NCI-H446 (cell line): ENCODE measurements around the gene MGLL.
"Not testable (repeated sequence)": the region's sequence is repeated elsewhere in the genome, so short reads cannot be mapped to it uniquely, and the experiment has no call there.

Experiments used
- DNase-seq, 2 experiments: peaks; one replicate each; lab custom pipeline; 2025; lab: John Stamatoyannopoulos, UW

The MGLL gene

DNA sequence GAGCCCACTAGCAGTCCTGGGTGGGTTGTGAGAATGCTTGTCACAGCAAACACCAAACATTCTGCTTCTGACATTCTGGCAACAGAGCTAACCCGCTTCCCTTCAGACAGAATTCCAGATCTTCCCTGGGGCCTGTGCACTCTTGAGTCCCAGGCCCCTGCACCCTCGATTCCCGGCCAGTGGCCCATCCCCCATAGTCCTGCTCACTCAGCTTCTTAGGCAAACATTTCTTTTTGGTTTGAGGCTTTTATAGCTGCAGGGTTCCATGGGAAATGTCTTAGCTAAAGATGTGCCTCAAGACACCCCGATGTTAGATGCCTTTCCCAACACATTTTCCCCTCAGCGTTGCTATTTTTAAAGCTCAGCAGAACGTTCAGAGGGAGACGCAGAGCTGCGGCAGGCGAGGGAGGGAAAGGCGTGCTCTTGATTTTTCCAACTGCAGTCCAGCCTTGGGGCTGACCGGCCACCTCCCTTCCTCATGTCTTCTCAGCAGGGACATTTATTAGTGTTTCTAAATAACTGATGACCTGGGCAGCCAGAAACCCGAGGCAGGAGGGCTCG is 114.4 kb downstream of the MGLL start:
- no peak for DNase-seq

DNA sequence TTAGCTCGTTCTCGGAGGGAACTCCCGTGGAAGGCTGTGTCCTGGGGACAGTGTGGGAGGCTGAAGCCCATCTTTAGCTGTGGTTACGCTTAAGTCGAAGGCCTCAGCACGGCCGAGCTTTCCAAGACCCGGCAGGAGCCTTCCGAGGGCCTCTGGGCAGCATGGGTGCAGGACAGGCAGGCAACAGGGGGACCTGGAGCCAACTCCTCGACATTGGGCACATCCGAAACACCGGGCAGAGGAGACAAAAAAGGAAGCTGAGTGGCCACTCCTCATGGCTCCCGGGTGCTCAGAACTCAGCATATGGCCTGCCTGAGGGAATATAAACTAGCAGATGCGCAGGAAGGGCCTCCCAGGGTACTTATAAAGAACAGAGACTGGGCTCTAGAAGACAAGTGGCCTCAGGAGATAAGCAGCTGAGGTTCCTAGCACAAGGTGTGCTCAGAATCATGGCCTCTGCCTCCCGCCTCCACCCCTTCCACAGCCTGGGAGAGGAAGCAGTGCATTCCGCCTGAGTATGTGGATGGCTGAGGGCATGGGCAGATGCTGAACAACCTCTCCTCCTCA is 115.4 kb downstream of the MGLL start:
- DNase-seq: peak in 1 of 2 experiments; percentile 42

DNA sequence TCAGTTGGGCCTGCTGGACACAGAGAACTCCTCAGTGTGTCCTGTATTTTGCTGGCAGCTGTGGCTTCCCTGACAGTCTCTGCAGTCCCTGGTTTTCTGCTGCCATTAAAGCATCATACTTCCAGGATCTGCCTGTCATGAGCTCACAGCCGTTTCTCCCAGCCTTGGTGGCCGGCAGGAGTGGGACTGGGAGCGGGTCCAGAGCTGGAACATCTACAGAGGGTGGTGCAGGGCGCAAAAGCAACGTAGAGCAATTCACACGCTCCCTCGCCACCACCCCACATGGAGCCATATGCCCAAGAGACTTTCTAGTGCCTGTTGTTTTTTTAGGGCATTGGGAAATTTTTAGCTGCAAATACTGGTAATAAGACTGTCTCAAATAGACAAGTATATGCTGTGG is 116.0 kb downstream of the MGLL start:
- DNase-seq: no peak

DNA sequence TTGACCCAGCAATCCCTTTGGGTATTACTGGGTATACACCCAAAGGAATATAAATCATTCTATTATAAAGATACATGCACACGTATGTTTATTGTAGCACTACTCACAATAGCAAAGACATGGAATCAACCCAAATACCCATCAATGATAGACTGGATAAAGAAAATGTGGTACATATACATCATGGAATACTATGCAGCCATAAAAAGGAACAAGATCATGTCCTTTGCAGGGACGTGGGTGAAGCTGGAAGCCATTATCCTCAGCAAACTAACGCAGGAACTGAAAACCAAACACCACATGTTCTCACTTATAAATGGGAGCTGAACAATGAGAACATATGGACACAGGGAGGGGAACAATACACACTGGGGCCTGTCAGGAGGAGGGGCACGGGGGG is 117.5 kb downstream of the MGLL start:
- DNase-seq: not testable (repeated sequence)

DNA sequence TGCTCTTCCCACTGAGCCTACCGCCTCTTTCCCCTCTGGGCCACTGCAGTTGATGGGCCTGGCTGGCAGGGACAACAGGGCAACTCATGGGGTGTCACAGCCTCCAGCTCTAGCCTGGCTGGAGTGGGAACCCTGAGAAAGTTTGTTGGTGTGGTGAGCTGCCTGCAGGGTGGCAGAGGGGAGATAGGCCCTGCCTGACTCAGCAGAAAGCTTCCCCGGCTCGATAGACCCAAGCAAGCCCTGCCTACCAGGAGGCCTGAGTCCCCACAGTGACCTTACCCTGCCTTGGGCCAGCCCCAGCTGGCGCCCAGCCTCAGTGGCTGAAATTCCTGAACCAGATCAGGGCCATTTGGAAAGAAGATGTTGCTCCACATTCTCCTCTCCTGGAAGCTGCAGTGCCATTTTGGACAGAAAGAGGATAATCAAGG is 120.2 kb downstream of the MGLL start:
- no peak for DNase-seq

DNA sequence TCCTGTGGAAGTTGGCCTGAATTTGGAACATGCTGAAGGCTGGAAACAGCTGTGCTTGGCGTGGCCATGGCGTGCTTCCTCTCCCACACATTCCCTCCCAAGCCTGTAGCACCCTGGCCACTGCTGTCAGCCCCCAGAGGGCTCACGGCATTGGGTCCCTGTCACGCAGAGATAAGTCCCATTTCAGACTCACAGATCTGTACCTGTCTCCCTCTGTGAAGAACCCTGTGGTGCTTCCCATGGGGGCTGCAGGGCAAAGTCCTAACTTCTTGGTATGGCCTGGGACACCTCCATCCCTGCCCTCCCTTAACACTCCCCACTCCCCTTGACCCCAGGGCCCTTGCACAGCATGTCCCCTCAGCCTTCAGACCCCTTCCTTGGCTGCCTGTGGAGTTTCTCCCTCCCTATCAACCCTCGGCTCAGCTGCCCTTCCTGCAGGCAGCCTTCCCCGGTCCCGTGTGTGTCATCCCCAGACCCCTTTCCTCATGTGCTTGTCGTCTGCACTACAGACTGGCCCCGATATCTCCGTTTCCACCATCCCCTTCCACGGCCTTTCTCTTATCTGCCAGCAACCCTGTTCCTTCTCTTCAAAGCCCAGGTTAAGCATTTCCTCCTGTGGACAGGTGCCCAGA is 120.9 kb downstream of the MGLL start:
- no peak for DNase-seq

DNA sequence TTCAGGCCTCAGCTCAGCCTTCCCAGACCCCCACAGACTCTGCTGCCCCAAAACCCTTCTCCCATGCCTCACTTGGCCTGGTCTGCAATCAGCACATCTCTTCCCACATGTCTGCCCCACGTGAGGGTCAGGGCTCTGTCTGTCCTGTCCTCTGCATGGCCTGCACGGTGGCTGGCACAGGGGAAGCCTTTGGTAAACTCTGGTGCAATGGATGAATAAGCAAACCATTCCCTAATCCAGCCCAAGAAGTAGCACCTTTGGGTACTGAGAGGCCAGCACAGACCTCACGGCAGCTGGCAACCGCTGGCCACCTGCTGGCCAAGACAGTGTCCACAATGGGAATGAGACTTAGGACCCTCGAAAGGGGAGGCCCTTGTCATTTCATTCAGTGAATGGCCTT is 121.9 kb downstream of the MGLL start:
- no peak for DNase-seq

DNA sequence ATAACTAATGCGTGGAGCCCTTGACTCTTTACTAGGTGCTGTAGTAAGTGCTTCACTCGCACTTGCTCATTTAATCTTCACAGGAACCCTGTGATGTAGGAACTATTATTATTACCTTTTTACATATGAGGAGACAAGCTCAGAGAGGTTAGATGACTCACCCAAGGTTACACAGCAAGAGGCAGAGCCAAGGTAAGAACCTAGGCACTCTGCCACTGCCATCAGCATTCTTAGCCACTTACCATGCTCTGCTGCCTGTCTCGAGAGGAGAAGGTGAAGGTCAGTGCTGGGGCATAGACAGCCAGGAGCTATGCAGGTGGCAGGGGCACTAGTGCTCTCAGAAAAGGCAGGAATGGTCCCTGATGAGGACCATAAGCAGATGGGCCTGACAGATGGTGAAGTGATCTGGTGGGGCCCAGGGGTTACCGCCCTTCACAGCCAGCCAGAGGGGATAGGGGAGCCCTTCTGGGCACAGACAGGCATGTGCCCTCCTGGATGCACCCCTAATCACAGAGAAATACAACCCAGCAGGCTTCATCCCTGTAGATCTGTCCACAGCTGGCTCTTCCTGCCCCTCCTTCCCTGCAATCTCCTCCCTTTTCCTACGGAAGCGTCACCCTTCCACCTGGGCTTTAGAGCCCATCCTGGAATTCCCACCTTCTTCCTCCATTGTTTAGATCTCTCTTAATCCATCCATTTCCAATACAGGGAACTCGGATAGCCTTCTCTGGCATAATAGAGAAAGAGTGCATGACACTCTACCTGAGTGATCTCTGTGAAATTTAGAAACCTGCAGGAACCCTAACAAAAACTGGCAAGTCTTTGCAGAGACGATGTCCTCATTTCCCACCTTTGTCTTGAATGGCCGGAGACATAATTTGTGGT is 122.7 kb downstream of the MGLL start:
- no peak for DNase-seq

DNA sequence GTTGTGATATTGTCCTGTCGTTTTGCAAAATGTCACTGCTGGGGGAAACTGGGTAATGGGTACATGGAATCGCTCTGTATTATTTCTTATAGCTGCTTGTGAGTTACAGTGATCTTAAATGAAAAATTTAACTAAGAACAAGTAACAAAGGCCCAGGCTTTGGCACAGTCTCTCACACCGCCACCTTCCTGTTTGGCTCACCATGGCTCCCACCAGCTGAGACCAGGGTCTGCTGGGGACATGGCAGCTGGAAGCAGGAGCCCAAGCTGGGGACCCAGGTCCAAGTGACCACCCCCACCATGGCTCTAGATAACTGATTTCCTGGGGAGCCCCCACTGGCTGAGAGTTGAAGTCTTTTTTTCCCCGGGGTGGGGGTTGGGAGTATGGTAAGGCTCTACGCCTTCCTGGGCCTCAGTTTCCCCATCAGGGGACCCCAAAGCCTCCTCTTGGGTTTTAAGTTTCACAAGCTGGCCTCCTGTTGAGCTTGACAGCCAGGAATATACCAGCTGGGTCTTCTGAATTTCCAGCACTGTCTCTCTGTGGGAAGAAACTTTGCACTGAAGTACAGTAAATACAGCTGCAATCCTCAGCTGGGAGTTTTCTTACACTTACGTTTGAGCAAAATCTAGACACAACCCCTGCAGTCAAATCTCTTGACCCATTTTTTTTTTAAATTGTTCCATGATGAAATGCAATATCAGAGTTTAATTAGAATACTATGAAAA is 123.5 kb downstream of the MGLL start:
- no peak for DNase-seq

DNA sequence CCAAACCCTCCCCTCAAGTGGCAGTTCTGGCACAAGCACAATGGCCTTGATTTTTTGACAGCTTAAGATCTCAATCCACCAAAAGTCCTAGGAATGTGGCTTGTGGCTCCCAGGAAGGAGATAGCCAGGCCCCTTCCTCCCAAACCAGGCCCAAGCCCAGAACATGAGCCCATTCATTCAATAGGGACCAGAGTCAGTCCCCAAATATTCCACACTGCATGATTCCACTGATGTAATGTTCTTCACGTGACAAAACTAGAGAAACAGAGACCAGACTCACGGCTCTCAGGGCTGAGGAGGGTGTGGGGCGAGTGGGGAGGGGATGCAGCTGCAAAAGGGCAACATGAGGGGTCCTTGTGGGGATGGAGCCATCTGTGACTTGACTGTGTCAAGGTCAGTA is 124.0 kb downstream of the MGLL start:
- no peak for DNase-seq

DNA sequence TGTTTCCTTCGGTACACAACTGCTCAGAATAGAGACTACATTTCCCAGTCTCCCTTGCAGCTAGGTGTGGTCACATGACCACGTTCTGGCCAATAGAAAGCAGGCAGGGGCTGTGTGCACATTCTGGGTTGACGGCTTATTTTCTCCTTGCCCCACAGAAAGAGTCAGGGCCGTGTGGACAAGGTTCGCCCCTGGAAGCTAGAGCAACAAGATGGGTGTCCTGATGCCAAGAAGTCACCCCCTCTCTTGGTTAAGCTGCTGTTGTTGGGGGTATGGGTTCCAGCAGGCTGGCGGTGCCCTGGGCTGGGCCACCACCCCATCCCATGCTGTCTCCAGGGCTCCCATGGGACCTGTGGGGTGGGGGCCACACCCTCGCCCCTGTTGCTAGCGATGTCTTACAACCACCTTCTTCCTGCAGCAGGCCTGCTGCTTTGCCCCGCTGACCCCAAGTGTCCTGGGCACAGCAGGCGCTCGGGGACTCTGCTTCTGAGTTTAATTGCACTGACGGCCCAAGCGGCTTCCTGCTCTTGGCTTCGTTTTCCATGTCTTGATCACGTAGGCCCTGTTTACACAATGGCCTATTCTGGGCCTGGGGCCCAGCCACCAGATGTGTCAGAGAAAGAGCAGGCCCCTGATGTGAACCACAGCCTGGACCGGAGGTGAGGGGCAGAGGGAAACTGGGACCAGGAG is 124.6 kb downstream of the MGLL start:
- DNase-seq: peak; percentile 95 to 97

DNA sequence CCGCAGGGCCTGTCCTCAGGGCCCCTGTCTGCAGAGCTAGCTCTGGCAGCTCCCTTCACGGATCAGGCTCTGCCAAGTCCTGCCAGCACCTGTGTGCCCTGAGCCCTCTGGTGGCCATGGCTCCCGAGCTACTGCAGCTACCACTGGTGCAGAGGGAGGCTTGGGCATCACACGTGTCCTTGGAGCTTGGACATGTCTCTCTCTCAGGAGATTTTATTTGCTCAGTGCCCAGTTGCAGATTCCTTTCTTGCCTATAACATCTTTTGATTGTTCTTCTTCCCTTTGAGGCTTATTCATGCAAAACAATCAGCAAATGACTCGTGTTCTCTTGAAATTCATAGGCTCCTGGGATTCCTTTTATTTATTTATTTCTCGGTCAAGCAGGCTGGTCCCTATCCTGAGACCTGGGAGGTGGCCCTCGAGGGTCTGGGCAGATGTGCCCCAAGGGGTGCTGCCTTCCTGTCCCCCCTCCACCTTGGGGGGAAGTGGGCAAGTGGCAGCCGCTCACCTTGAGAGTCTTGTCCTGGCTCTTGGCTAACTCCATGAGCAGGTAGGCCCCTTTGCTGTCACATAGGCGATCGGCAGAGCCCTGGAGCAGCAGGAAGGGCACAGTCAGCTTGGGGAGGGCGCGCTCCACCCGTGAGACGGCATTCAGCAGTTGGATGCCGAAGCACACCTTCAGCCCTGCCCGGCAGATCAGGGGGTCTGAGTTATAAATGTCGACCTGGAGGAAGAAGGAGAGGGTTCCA is 127.7 kb downstream of the MGLL start:
- peak; percentile 41 to 74 for DNase-seq

DNA sequence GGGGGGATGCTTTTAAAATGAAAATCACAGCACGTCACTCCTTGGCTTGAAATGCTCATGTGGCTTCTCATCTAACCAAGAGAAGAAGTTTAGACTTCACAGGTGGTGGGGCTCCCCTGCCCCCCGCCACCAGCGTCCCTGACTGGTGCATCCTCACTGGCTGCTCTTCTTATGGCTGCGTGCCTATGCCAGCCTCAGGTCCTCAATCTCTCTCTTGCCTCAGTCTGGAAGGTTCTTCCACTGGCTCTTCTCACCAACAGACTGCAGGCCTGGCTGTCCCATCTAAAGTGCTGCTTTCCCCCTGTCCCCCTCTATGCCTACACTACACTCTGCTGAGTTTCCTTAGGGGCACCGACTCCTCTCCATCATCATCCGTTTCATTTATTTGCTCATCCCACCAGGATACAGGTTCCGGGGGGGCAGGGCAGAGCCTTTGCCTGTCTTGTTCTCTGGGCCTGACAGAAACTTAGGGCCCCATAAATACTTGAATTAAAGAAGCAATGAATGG is 128.9 kb downstream of the MGLL start:
- DNase-seq: no peak

DNA sequence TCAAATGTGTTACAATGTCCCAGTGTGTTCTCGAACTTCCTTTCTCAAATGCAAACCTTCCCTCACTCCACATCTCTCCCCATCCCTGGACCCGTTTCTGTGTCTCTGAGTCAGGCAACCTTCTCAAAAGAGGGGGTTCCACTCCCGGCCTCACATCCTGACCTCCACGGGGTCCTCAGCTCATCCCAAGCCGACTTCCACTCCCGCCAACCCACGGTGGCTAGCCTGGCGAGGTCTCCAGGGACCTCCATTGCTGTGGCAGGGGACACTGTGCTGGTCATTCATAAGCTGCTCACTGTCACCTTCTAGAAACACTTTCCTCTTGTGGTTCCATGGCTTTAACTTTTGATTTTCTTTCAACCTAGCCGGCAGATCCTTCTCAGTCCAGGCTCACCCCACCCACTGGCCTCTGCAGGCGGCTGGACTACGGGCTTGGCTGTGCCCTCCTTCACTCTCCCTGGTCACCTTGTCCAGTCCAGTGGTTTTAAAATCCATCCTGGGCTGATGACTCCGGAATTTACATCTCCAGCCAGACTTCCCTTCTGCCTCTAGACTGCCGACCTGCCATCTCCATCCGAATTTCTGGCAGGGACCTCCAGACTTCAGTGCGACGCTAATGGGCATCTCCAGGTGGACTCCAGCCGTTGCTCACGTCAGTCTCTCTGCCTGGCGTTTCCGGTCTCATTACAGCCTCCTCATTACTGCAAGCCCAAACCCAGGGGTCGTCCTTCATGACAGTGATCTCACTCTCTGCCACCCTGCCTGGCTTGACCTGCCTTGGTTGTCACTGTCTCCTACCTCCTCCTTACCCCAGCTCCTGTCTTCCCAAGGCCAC is 129.6 kb downstream of the MGLL start:
- DNase-seq: no peak

DNA sequence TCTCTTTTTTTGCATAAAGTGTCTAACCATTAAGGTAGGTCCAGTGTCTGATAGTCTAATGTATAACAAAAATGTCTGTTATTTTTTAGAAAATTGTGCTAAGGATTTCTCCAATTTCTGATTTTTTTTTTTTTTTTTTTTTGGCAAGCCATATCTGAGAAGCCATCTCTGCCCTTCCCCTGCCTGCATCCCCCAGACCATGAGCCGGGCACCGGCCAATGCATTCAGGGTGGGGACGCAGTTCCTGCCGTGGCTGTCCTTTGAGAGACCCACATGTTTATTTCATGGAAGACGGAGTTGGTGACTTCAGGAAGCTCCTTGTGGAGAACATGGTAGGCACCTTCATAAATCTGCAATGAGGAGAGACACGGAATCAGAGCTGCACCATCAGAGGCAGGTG is 130.3 kb downstream of the MGLL start:
- DNase-seq: no peak

DNA sequence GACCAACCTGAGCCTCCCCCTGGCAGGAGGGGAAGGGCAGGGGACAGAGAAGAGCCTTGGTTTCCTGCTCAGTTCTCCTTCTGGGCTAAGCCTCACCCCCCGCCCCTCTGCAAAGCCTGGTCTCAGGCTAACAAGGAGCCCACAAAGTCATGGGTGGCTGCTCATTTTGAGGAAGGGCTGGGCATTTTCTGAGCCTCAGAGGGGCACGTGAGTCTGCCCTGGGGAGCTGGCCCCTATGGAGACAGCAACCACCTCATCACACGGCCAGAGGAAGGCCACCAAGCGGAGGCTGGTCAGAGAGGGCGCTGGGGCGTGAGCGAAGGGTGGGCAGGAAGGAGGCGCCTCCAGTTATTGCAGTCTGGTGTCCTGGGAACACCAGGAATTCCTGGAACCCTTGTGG is 130.8 kb downstream of the MGLL start:
- no peak for DNase-seq

DNA sequence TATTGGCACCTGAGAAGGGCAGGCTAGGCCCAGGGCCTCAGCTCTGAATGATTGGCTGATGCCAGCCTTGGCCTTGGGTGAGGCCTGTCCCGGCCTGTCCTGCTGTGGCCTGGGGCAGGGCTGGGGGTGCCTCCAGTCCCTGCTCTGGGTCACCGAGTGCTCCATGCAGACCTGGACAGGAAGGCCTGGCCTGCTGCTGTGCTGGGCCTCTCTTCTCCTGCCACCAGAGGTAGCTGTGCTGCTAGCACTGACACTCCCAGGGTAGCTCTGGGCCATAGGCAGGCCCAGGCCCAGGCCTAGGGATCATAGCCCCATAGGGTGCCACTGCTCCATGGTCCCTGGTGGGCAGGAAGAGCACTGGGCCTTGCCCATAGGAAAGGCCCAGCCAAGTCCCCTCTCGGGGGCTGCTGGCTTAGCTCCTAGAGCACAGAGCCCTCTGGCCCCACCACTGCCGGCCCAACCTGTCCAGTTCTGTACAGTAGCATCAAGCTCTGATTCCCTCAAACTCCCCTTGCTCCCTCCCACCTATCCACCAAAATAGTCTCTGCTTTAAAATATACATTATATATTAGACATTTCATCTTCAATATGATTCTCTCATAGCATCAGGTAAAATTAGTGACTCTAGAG is 131.4 kb downstream of the MGLL start:
- DNase-seq: peak; percentile 20 to 65

DNA sequence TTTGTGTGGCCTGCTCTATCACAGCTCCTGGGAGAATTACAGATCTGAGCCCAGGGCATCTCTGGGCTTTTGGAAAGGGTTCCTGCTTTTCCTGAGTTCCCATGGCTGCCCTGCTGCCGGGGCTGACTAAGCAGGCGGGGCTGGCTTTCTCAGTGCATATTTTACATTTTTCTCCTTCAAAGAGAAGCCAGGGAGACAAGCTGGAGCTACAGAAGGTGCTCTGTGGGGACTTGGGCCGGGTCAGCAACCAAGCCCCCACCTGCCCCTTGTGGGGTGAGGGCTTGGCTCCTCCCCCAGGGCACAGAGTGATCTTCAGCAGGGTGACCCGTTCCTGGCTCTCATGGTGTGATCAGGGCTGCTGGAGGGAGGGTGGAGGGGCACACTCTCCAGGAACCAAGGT is 132.2 kb downstream of the MGLL start:
- DNase-seq: peak in 1 of 2 experiments; percentile 61

DNA sequence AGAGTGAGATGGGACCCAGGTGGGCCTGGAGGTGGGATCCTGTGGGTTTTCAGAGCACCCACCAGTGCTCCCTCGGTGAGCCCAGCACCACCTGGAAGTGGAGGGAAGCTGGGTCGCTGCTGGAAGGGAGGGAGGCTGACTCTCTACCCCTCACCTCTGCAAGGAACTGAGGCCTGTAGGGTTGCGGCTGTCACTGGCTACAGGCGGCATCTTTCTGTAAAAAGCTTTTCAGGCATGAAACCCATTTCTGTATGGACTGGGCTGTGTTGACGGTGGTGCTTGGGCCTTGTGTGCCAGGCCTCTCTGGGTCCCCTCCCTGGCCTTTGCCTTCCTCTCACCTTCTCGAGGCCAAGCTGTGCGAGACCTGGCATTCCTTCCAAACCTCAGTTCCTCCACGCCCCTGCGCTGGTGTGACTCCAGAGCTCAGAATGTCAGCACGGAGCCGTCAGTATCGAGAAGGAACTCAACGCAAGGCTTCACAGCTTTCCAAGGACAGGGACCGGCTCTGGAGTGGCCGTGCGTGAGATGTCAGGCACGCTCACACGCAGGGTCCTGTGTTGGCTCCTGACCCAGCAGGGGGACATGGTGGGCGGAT is 133.0 kb downstream of the MGLL start:
- DNase-seq: no peak
